Retinal pigment epithelial cell (primary cell): ENCODE measurements around the gene MSH2.
"Not testable (repeated sequence)": the region's sequence is repeated elsewhere in the genome, so short reads cannot be mapped to it uniquely, and the experiment has no call there.

Source experiments
- DNase-seq: peaks from one replicate; pipeline ENCODE4 v3.0.0-alpha.2; 2010; ENCODE audit warnings: low read depth
- H3K4me3 ChIP-seq: 2 replicates; pipeline ENCODE4 v1.5.1; 2011; ENCODE audit warnings: mild to moderate bottlenecking, low read length, control low read depth, moderate library complexity
- CTCF ChIP-seq: conservative IDR thresholded peaks from 2 replicates; pipeline ENCODE4 v1.5.1; 2011; ENCODE audit warnings: low read depth, low read length, control low read depth, inconsistent platforms

The MSH2 gene

GRCh38 chr2:47414682-47415458 is 11.9 kb downstream of the MSH2 start:
- TF ChIP-seq CTCF: no peak
- H3K4me3 ChIP-seq: no peak overlapping the region
- no peak for DNase-seq

DNA sequence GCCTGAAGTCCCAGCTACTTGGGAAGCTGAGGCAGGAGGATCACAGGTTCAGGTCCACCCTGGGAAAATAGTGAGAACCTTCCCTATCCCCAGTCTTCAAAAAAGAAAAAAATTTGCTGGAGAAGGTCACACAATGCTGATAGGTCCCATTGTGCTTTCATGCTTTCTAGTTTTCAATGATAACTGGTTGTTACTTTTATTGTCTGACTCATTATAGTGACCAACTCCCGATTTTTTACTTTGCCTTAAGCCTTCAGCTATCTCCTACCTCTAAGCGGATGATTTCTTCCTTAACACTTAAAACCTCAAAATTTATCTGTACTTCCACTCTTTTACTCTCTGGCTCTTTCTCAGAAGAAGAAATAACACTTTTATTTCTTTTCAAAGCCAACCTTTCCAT is 17.3 kb downstream of the MSH2 start:
- H3K4me3 ChIP-seq: no peak overlapping the region
- TF ChIP-seq CTCF: no peak
- DNase-seq: no peak

GRCh38 chr2:47420683-47421082 is 17.7 kb downstream of the MSH2 start:
- not testable (repeated sequence) for DNase-seq, H3K4me3 ChIP-seq

- H3K4me3 ChIP-seq: no peak overlapping the region
- DNase-seq: no peak
- no peak for TF ChIP-seq CTCF
These were observed 19.1 kb downstream of the MSH2 start for GRCh38 chr2:47422016-47422415.

DNA sequence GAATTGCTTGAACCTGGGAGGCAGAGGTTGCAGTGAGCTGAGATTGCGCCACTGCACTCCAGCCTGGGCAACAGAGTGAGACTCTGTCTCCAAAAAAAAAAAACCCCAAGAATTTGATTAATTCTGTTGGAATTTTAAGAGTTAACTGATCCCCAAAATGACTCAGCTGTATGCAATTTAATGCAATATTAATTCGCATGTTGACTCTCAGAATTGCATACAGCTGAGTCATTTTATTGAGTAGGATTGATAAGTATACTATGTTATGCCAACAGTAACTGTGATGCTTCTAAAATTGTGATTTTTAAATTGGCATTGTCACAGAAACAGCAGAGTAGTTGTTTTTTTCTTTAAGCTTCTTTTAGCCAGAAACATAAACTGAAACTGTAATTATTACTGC is 19.6 kb downstream of the MSH2 start:
- DNase-seq: peak; percentile 39
- no peak overlapping the region for H3K4me3 ChIP-seq
- no peak for TF ChIP-seq CTCF

DNA sequence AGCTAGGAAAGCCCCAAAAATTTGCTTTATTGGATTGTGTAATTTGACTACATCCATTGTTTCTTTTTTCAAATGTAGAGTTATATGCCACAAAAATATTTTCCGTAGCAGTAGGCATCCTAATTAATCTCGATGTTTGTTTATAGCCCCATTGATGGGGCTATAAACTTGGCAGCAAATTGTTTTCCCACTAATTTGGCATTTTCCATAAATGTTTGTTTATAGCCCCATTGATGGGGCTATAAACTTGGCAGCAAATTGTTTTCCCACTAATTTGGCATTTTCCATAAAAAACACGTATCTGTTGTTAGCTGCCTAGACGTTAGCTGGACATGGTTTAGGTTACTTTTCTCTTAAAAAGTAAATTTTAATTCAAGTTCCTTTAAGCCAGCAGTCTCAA is 23.8 kb downstream of the MSH2 start:
- no peak overlapping the region for H3K4me3 ChIP-seq
- TF ChIP-seq CTCF: no peak
- no peak for DNase-seq

DNA sequence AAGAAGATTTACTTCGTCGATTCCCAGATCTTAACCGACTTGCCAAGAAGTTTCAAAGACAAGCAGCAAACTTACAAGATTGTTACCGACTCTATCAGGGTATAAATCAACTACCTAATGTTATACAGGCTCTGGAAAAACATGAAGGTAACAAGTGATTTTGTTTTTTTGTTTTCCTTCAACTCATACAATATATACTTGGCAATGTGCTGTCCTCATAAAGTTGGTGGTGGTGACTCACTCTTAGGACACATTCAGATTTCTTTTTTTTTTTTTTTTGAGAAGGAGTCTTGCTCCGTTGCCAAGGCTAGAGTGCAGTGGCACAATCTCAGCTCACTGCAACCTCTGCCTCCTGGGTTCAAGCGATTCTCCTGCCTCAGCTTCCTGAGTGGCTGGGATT is 26.8 kb downstream of the MSH2 start:
- no peak for DNase-seq
- TF ChIP-seq CTCF: no peak
- no peak overlapping the region for H3K4me3 ChIP-seq

DNA sequence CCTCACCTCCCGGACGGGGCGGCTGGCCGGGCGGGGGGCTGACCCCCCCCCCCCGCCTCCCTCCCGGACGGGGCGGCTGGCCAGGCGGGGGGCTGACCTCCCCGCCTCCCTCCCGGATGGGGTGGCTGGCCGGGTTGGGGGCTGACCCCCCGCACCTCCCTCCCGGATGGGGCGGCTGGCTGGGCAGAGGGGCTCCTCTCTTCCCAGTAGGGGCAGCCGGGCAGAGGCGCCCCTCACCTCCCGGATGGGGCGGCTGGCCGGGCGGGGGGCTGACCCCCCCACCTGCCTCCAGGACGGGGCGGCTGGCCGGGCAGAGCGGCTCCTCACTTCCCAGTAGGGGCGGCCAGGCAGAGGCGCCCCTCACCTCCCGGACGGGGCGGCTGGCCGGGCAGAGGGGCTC is 30.1 kb downstream of the MSH2 start:
- H3K4me3 ChIP-seq, DNase-seq: not testable (repeated sequence)

DNA sequence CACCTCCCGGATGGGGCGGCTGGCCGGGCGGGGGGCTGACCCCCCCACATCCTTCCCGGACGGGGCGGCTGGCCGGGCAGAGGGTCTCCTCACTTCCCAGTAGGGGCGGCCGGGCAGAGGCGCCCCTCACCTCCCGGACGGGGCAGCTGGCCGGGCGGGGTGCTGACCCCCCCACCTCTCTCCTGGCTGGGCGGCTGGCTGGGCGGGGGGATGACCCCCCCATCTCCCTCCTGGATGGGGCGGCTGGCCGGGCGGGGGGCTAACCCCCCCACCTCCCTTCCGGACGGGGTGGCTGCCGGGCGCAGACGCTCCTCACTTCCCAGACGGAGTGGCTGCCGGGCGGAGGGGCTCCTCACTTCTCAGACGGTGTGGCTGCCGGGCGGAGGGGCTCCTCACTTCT is 30.5 kb downstream of the MSH2 start:
- DNase-seq, H3K4me3 ChIP-seq: not testable (repeated sequence)
